Fibroblast of the aortic adventitia (primary cell): ENCODE results near the gene POP5. TPM values are rescaled to one million over a fixed set of nuclear protein-coding genes. Genes with fewer than 3 reads are reported as not detected.

Source experiments
- DNase-seq: peaks from one replicate; pipeline ENCODE4 v3.0.0-alpha.2; 2010; ENCODE audit warnings: low read depth
- H3K4me3 ChIP-seq: 2 replicates; pipeline ENCODE4 v1.5.1; 2011; ENCODE audit warnings: low read depth, mild to moderate bottlenecking, control low read depth, low read length, moderate library complexity
- CTCF ChIP-seq: IDR thresholded peaks from 2 replicates; pipeline ENCODE4 v1.5.1; 2011; ENCODE audit warnings: mild to moderate bottlenecking, low read length, control low read depth, inconsistent platforms; ENCODE audit not compliant: insufficient read depth
- total RNA-seq: library from RNA; depleted of rRNA; stranded (reverse); fragments of >200 nt; gene quantifications from 2 replicates; pipeline ENCODE4 v1.2.3, GENCODE V29; 2012; ENCODE audit warnings: low replicate concordance

The POP5 gene
- total RNA-seq, 1 donor = 31.3 TPM

GRCh38 chr12:120544691-120545090 is 36.5 kb downstream of the POP5 start:
- no peak for TF ChIP-seq CTCF
- no peak overlapping the region for H3K4me3 ChIP-seq
- DNase-seq = no peak

GRCh38 chr12:120542166-120542565 is 39.0 kb downstream of the POP5 start:
- no peak for TF ChIP-seq CTCF
- no peak for DNase-seq
- no peak overlapping the region for H3K4me3 ChIP-seq

GRCh38 chr12:120540445-120540844 is 40.8 kb downstream of the POP5 start:
- peak; percentile 90 for DNase-seq
- no peak for TF ChIP-seq CTCF
- H3K4me3 ChIP-seq = no peak overlapping the region

GRCh38 chr12:120539303-120539702 is 41.9 kb downstream of the POP5 start:
- no peak for TF ChIP-seq CTCF
- H3K4me3 ChIP-seq = no peak overlapping the region
- DNase-seq = peak; percentile 48

GRCh38 chr12:120538281-120539156 is 42.7 kb downstream of the POP5 start:
- DNase-seq = peak; percentile 71
- H3K4me3 ChIP-seq = peak overlapping the region; percentile 32
- TF ChIP-seq CTCF = no peak

- DNase-seq = no peak
- H3K4me3 ChIP-seq = peak overlapping the region; percentile 32
- no peak for TF ChIP-seq CTCF
Observed at GRCh38 chr12:120537856-120538220, 43.4 kb downstream of the POP5 start.
